Measurements from ENCODE around the gene PCDHGA1.
"Not testable (repeated sequence)": the region's sequence is repeated elsewhere in the genome, so short reads cannot be mapped to it uniquely, and the experiment has no call there.

Gene PCDHGA1

DNA sequence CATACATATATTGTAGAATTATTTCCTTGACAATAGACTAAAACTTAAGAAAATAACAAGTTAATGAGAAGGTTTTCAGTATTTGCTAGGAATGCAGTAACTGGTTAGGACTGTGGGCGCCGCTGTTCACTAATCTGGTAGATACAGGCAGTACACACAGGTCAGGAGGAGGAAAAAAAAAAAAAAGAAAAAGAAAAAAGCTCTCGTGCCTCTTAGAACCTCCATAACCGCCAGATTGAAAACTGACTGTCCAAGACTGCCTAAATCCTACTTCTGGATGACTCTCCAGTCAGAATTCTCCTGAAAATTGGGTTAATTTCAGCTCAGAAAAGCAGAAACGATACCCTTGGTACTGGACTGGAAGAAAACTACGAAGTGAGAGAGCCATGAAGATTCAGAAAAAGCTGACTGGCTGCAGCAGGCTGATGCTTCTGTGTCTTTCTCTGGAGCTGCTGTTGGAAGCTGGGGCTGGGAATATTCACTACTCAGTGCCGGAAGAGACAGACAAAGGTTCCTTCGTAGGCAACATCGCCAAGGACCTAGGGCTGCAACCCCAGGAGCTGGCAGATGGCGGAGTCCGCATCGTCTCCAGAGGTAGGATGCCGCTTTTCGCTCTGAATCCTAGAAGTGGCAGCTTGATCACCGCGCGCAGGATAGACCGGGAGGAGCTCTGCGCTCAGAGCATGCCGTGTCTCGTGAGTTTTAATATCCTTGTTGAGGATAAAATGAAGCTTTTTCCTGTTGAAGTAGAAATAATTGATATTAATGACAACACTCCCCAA is at the start of gene PCDHGA1:
TSS of gene PCDHGA1 (plus strand) at position 216 of the 782 bp plus-strand sequence.
- peak; percentile 7 for DNase-seq

DNA sequence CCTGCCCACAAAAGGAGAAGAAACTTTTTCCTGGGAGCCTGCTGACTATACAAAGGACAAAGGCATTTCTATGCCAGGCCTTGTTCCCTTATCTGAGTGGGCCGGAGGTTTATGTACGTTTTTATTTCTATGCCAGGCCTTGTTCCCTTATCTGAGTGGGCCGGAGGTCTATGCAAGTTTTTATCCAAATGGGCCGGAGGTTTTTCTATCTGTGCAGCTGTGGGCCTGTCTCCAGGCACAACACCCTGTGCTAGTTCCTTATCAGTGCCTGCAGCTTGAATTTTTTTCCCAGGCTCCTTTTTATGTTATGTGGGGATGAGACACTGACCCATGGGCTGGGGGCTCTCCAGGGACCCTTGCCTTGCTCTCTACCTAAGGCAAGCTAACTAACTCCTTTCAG is 31.9 kb upstream of the PCDHGA1 start:
- no peak for DNase-seq

DNA sequence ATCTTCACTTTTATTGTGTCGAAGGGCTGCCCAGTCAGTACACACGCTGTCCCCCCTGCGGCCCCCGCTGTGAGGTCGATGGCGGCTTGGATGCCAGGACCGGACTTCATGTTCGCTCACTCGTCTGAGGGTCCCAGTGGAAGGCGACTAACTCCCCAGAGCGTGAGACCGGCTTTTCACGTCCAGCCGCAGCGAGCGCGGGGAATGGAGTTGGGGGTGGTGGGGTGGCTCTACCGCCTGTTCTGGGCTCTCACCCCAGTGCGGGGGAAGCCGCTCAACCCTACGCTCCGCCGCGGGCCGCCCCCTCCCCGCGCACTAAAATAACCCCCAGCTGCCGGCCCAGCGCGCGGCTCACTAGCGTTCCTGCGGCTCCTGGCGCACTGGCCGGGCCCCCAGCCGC is 26.6 kb upstream of the PCDHGA1 start, which contains the start of gene SLC25A2:
TSS of gene SLC25A2 (minus strand) at position 294 of the 400 bp plus-strand sequence. CDS start at position 110, 184 bp downstream.
- DNase-seq = no peak

DNA sequence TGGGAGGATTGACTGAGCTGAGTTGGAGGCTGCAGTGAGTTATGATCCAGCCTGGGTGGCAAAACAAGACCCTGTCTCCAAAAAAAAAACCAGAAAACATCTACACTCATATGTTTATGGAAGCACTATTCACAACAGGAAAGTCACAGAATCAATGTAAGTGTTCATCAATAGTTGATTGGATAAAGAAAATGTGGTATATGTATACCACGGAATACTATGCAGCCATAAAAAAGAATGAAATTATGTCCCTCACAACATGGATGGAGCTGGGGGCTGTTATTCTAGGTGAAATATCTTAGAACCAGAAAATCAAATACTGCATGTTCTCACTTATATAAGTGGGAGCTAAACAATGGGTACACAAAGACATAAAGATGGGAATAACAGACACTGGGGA is 23.7 kb upstream of the PCDHGA1 start:
- DNase-seq = no peak

DNA sequence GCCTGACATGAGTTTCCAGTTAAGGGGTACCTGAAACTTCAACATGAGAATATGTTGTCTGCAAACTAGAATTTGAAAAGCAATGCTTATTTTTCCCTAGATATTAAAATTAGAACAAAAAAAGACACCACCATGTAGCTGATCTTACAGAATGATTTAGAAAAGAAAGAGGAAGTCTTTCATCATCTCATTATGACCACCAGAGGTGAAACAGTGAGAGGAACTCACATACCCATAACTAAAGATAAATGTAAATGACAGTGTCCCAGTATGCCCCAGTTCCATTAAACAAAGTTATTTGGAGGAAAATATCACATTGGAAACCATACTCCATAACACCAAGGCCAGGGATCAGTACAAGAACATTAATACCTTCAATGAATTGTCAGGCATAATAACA is 16.6 kb upstream of the PCDHGA1 start:
- no peak for DNase-seq

DNA sequence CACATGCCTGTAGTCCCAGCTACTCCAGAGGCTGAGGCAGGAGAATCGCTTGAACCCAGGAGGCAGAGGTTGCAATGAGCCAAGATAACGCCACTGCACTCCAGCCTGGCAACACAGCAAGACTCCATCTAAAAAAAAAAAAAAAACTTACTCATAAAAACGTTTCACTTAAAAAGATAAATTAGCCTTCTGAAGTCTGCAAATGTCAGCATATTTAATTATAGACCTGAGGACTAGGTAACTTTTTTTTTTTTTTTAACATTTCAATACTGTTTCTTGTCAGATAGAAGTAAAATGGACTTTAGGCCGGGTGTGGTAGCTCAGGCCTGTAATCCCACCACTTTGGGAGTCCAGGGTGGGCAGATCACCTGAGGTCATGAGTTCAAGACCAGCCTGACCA is 13.4 kb upstream of the PCDHGA1 start:
- DNase-seq = not testable (repeated sequence)

DNA sequence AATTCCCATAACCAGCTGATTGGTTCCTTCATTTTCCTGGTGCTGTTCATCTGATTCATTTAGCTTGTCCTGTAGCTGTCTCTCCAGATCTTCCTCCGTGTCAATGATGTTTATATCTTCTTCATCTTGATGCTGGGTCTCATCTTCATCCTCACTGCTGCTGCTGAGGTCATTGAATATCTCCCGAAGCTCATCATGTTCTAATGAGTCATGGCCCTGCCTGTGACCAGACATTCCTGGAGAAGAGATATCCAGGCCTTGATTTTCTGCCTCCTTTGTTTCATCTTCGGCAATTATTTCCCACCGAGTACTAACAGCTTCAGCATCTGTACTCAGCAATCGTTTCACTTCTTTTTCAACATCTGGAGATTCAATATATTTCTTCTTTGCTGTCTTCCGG is 11.1 kb upstream of the PCDHGA1 start:
- no peak for DNase-seq

DNA sequence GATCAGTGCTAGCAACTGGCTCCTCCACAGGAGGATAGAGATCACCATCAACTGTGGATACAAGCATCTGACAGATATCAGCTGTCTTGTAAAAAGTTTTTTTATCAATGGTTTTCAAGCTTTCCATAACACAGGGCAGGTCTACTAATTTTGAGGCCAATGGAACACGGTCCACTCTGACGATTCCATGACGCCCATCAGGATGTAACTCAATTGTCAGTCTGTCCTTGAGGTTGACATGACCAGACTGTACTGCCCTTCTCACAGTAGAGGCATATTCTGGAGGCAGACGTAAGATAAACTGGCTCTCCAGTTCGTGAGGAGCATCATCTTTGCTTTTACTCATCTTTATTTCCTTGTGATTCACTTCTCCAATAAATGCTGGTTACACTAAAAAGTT is 10.6 kb upstream of the PCDHGA1 start:
- DNase-seq = no peak

DNA sequence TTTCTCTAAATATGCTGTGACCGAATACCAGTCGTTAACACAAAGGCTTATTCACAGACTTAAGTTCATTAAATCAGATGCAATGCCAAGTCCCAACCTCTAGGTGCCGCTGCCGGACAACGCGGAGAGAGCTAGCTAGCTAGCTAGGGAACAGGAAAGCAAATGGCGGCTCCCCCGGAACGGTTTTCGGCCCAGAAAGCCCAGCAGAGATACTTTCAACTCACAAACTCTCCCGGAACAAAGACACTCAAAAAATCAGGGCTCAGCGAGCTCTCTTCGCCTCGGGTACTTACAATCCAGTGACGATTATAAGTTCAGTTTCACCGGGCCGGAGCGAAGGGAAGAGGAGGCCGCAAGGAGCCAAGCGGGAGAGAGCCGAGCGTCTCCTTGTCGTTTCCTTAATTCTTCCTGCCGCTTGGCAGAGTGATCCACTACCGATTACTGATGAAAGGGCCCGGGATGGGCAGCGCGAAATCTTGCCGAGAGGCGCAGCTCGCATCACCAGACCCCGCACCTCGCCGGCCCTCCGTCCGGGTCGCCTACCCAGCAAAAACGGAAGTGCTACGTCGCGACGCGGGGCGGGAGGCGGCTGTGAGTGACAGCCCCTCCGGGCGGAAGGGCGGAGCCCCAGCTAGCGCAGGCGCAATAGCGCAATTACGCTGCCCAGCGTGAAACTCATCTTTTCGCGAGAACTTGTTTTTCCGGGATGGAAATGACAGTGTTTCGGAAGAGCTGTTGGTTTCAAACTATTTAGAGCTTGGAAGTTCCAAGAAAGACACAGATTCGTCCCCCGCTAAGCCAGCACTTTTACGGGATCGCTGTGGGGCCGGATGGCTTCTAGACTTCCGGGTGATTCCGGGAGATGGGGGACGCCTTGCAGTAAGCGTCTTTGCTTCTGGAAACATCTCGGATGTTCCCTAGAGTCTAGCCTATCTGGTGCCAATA is 9.8 kb upstream of the PCDHGA1 start, which contains the start of gene TAF7:
TSS of gene TAF7 (minus strand) at position 560 of the 945 bp plus-strand sequence. CDS start 740 bp downstream, outside the sequence.
- peak; percentile 91 for DNase-seq

DNA sequence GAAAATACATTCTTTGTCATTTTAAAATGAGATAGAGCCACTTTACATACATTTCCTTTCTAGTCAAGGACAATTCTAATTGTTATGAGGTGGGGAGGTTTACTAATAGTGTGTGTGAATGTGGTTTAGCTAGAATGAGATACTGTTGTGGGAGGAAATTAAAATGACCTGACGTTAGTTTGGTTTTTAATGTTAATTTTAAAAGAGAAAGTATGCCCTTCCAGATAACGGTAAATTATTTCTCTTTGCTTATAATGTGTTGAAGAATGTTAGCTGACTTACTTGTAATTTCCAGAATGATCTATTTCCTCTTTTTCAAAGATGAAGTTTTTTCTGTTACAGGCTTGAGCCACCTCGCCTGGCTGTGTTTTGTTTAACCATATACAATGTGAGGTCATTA is 8.1 kb upstream of the PCDHGA1 start:
- DNase-seq = no peak

DNA sequence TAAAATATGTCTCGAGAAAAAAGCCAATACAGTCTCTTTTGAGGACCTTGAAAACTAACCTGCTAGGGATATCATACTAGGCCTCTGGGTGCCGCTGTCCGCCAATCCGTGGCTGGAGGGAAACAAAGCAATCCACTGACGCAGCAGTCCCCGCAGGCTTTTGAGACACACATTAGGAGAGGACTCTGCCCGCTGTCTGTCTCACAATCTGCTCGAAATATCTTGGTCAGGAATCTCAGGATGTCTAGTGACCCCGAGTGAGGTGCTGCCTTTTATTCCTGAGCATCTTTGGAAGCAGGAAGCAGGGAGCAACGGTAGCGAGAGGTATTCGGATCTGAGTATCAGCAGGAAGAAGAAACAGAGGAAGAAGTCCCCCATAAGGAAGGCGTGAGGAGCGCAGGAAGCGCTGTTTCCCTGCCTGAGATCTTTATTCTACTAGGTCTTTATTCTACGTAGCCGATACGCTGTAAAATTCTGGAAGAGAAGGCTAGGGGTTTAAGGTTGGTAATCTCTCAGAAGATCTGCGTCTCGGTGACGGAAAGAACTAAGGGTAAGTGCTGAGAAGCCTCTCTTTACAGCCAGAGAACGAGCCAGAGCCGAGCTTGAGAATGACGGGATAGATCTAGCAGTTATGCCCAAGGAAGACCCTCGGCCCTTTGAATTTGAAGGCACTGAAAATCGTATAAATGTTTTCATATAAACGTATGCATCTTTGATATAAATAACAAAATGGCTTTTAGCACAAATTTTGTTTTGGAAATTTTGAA is 4.0 kb upstream of the PCDHGA1 start:
- peak; percentile 66 for DNase-seq

DNA sequence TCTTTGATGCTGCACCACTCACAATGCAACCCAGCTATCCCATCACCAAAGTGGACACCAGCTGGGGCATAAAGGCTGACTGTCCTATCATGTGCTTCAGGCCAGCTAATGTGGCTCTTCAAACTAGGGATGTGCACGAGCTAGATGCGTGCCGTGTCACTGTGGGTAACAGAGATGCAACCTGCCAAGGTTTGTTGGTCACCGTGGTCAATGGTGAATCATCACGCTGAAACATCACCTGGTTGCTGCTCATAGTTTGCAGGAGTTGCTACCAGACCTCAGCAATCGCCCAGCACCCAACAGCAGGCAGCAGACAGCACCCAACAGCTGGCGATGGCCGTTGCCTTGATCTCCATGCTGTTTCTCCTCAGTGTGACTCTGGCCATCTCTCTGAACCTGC is 2.1 kb upstream of the PCDHGA1 start:
- DNase-seq = no peak

DNA sequence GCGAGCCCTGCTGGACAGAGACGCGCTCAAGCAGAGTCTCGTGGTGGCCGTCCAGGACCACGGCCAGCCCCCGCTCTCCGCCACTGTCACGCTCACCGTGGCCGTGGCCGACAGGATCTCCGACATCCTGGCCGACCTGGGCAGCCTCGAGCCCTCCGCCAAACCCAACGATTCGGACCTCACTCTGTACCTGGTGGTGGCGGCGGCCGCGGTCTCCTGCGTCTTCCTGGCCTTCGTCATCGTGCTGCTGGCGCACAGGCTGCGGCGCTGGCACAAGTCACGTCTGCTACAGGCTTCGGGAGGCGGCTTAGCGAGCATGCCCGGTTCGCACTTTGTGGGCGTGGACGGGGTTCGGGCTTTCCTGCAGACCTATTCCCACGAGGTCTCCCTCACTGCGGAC is 2.3 kb downstream of the PCDHGA1 start:
- not testable (repeated sequence) for DNase-seq

DNA sequence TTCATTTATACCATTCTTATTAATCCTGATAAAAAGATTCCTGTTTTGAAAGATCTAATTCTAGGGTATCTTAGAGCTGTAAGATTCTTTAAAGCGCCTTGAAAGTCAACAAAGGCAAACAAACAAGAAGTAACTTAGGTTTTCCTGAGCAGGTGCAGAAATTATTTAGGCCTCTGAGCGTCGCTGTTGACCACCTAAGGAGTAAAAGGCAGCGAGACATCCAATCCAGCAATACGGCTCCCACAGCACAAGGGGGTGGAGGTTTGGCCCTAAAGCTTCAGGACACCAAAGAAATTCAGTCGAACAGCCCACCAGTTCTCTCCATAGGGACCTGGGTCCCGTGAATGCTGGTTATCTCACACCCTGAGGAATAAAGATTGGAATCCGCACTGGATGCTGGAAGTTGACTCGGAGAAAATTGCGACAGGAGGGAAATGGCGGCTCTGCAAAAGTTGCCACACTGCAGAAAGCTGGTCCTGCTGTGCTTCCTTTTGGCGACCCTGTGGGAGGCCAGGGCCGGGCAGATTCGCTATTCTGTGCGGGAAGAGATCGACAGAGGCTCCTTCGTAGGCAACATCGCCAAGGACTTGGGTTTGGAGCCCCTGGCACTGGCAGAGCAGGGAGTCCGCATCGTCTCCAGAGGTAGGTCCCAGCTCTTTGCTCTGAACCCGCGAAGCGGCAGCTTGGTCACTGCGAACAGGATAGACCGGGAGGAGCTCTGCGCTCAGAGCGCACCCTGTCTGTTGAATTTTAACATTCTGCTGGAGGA is 8.4 kb downstream of the PCDHGA1 start, which contains the start of gene PCDHGA2:
TSS of gene PCDHGA2 (plus strand) at position 223 of the 769 bp plus-strand sequence.
- peak; percentile 21 for DNase-seq

DNA sequence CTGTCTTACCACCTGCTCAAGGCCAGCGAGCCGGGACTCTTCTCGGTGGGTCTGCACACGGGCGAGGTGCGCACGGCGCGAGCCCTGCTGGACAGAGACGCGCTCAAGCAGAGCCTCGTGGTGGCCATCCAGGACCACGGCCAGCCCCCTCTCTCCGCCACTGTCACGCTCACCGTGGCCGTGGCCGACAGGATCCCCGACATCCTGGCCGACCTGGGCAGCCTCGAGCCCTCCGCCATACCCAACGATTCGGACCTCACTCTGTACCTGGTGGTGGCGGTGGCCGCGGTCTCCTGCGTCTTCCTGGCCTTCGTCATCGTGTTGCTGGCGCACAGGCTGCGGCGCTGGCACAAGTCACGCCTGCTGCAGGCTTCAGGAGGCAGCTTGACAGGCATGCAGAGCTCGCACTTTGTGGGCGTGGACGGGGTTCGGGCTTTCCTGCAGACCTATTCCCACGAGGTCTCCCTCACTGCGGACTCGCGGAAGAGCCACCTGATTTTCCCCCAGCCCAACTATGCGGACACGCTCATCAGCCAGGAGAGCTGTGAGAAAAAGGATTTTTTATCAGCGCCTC is 10.6 kb downstream of the PCDHGA1 start:
- DNase-seq = not testable (repeated sequence)

DNA sequence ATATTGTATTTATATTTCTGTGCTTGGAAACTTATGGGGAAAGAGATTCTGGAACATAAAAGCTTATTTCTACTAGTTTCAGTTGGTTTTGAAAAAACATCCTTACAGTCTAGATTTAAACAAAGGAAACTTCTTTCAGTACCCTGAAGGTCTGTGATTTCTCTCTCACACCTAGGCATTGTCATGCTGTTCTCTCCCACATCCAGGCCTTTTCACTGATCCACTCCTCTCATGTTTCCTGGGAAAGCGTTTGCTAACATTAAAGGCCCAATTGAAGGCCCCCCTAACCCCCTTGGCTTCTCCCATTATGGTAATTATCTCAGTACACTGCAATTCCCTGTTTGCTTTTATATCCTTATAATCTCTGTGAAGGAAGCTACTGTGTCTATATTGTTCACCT is 12.5 kb downstream of the PCDHGA1 start:
- no peak for DNase-seq

DNA sequence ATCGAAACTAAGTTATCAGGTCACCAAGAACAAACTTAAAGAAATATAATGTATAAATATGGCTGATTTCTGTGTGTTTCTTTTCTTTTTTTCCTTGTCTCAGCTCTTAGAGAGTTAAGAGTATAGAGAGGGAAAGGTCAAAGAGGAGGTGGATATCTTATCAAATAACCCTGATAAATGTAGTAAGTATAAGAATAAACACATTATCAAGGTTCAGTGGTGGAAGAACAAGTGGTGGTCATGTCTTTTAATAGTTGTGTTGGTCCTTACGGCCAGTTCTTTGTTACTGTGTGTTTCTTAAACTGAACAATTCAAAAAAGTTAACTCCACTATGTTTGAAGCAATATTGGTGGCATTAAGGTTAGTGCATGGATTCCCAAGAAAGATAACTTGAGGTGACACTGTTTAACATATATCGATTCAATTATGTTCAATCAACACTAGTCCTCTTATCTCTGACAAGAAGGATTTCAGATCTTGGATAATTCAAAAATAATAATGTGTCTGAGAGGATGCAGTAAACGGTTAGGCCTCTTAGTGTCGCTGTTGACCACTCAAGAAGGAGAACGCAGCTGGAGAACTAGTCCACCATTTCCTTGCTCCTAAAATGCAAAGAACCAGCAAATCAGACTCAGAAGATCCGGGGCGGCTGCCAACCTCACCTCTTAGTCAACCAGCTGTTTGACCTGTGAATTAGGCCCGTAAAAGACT is 13.1 kb downstream of the PCDHGA1 start, which contains the start of gene PCDHGA3:
TSS of gene PCDHGA3 (plus strand) at position 588 of the 711 bp plus-strand sequence. CDS start 205 bp downstream, outside the sequence.
- DNase-seq = peak; percentile 16

DNA sequence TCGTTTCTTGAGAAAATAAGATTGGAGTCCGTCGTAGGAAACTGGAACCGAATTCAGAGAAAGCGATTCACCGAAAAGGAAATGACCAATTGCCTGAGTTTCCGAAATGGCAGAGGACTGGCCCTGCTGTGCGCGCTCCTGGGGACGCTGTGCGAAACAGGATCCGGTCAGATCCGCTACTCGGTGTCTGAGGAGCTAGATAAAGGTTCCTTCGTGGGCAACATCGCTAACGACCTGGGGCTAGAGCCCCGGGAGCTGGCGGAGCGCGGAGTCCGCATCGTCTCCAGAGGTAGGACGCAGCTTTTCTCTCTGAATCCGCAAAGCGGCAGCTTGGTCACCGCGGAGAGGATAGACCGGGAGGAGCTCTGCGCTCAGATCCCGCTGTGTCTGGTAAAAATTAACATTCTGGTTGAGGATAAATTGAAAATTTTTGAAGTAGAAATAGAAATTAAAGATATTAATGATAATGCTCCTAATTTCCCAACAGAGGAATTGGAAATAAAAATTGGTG is 13.7 kb downstream of the PCDHGA1 start:
- DNase-seq = no peak

DNA sequence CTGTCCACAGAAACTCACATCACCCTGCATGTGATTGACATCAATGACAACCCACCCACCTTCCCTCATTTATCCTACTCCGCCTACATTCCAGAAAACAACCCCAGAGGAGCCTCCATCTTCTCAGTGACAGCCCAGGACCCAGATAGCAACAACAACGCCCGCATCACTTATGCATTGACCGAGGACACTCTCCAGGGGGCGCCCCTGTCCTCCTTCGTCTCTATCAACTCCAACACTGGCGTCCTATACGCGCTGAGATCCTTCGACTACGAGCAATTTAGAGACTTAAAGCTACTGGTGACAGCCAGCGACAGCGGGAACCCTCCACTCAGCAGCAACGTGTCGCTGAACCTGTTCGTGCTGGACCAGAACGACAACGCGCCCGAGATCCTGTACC is 15.0 kb downstream of the PCDHGA1 start:
- DNase-seq = no peak

DNA sequence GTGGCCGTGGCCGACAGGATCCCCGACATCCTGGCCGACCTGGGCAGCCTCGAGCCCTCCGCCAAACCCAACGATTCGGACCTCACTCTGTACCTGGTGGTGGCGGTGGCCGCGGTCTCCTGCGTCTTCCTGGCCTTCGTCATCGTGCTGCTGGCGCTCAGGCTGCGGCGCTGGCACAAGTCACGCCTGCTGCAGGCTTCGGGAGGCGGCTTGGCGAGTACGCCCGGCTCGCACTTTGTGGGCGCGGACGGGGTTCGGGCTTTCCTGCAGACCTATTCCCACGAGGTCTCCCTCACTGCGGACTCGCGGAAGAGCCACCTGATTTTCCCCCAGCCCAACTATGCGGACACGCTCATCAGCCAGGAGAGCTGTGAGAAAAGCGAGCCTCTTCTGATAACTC is 15.7 kb downstream of the PCDHGA1 start:
- not testable (repeated sequence) for DNase-seq
